CD4-positive, alpha-beta T cell treated with Interleukin-1 beta for 1 hour (primary cell): Measurements from ENCODE around the gene PIWIL4.

Experiments used
- DNase-seq, 2 donors: peaks; one replicate each; pipeline ENCODE4 v3.0.0-alpha.2; 2020 to 2022

The PIWIL4 gene

GRCh38 chr11:94666792-94667721 lies 99.9 kb downstream of the PIWIL4 start:
- DNase-seq: no peak

GRCh38 chr11:94668212-94668793 lies 101.1 kb downstream of the PIWIL4 start:
- no peak for DNase-seq

DNA sequence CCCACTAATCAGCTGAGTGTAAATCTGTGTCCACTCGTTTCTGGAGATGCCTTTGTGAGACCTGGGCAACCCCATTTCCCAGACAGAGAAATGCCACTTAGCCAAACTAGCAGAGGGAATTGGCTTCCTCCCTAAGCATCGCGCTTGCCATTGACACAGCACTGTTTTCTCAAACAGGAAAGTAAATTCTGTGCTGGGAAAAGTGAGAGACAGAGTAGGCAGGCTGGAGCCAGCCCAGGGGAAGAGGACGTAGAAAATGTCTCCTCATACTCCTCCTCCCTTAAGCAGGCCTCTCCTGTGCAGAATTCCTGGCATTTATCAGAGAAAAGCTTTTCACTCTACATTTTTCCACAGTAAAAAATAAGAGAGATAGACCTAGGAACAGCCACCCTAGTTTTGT lies 101.9 kb downstream of the PIWIL4 start:
- no peak for DNase-seq
